Pancreas (tissue), 10 donors: ENCODE measurements around the gene TIGD4. TPM values are rescaled to one million over a fixed set of nuclear protein-coding genes. Genes with fewer than 3 reads are reported as not detected.
A peak's percentile ranks its signal among the peaks of the same experiment; 100 is the strongest.

Source experiments
- ATAC-seq, 4 donors: fragments of 200-7000 bp; cut with Tn5 transposase; one replicate each; pipeline versions ENCODE4 v1.8.0 to v1.9.1; 2020; ENCODE audit warnings: mild to moderate bottlenecking in 4 of 4, moderate library complexity in 4 of 4
- DNase-seq, 6 donors: peaks; one replicate each; pipeline ENCODE4 v3.0.0-alpha.2; 2020
- FAIRE-seq: peaks from 2 replicates; lab custom pipeline; 2012; peaks lifted over from hg19 to GRCh38; lab: Jason Lieb, UNC
- H3K27ac ChIP-seq, 4 donors: fragments of 200-600 bp; sonication (generic); 1 replicate in 3 of 4; 2 replicates in 1 of 4; pipeline versions ENCODE4 v1.5.0 to v1.8.0; 2020
- H3K27me3 ChIP-seq, 4 donors: fragments of 200-600 bp; one replicate each; pipeline ENCODE4 v1.8.0; 2021
- H3K36me3 ChIP-seq, 3 donors: fragments of 200-600 bp; sonication (generic) in 1 of 3; one replicate each; pipeline versions ENCODE4 v1.5.0 to v1.8.0; 2020 to 2021
- H3K4me1 ChIP-seq, 3 donors: fragments of 200-600 bp; one replicate each; pipeline ENCODE4 v1.8.0; 2021
- H3K4me3 ChIP-seq, 4 donors: fragments of 200-600 bp; sonication (generic) in 2 of 4; one replicate each; pipeline versions ENCODE4 v1.5.0 to v1.8.0; 2020 to 2021
- H3K9me3 ChIP-seq, 4 donors: fragments of 200-600 bp; one replicate each; pipeline ENCODE4 v1.8.0; 2021
- CTCF ChIP-seq, 4 donors: fragments of 200-600 bp; sonication (generic) in 3 of 4; IDR thresholded peaks; one replicate each; pipeline versions ENCODE4 v1.5.0 to v1.8.0; 2021; ENCODE audit warnings: antibody characterized with exemption in 4 of 4
- WGBS, 2 donors: extraction: QIAGEN DNeasy Blood & Tissue Kit; methylation state at CpG; one replicate each; pipeline ENCODE4 v1.1.7; 2013; 5-methylcytosine and 5-hydroxymethylcytosine counted together
- intact Hi-C, 3 donors: fragments of 100-400 bp; cut with DNase I; formaldehyde crosslinking; loops; one replicate each; pipeline versions ENCODE4 v1.11.1 to v1.14.2; 2022
- polyA plus RNA-seq, 2 donors: library from polyadenylated mRNA; stranded (reverse); fragments of 200-250 nt; gene quantifications; one replicate each; pipeline ENCODE4 v1.2.3, GENCODE V29; 2013
- total RNA-seq, 6 donors: library from RNA; stranded (reverse); fragmentation: NEBNext Ultra II Directional in 4 of 6; extraction: Animal tissue kit (Norgen Biotek cat#: 25700) in 4 of 6; gene quantifications; one replicate each; pipeline versions ENCODE4 v1.2.1 to v1.2.4, GENCODE V29; 2021 to 2023
- donor health status: healthy with polysubstance abuse.
- donor health status: DM: no; HTN: no; CAD: no; lungs with moderate emphysema.
- donor health status: DM: no; HTN: no; CAD: no.
- donor health status: control.
- donor health status: control.
- donor health status: Bipolar disorder and iron deficiency.
- donor health status: DM: yes; HTN: yes; CAD: no.
- donor health status: DM: no; HTN: no; CAD: no.
- donor health status: DM: no; HTN: no; CAD: no.
- donor health status: DM: yes; HTN: yes; CAD: no.

The TIGD4 gene
- total and polyA plus RNA-seq, 8 donors, result 0.06 to 0.59 (median 0.20) TPM; not detected in 1

GRCh38 chr4:152784490-152785350 is 5.2 kb upstream of the TIGD4 start:
- no peak overlapping the region for H3K4me3 ChIP-seq
- H3K9me3 ChIP-seq, result no peaks in the 10 kb centered on the region
- no peaks in the 10 kb centered on the region for H3K36me3 ChIP-seq
- no peak for TF ChIP-seq CTCF (IDR thresholded peaks at IDR 0.05)
- ATAC-seq (no peak), FAIRE-seq (no peak), DNase-seq (no peak)
- peaks cover 0 to 32% (median 5%) of the 10 kb centered on the region in 3 donors for H3K4me1 ChIP-seq
- H3K27me3 ChIP-seq, result no peaks in the 10 kb centered on the region
- 82 to 88% methylated on average over 4 of the region's 4 CpGs for WGBS, 2 donors
- no peak overlapping the region for H3K27ac ChIP-seq
- intact Hi-C loops, result no loop called here

- ATAC-seq, result peak in 2 of 4 donors; percentile 1 to 2
- Histone ChIP-seq H3K36me3 (no peaks in the 10 kb centered on the region), H3K9me3 (no peaks in the 10 kb centered on the region), H3K4me1 (peaks cover 0 to 32% (median 5%) of the 10 kb centered on the region in 3 donors), H3K4me3 (peak overlapping the region; percentile 45 to 87 (median 61)), H3K27me3 (no peaks in the 10 kb centered on the region), H3K27ac (peak overlapping the region; percentile 85 to 92 (median 88))
- no peak for FAIRE-seq
- 1 to 3% methylated on average over 10 to 14 of the region's 14 CpGs for WGBS, 2 donors
- TF ChIP-seq CTCF (IDR thresholded peaks at IDR 0.05), result no peak
- no peak for DNase-seq
- intact Hi-C loops, result no loop called here
These were observed 793 bp upstream of the TIGD4 start for GRCh38 chr4:152780267-152780778.

- peak; percentile 4 to 66 (median 23) for DNase-seq
- Histone ChIP-seq H3K27ac (peak overlapping the region; percentile 85 to 92 (median 88)), H3K9me3 (no peaks in the 10 kb centered on the region), H3K4me3 (peak overlapping the region; percentile 45 to 87 (median 61)), H3K36me3 (no peaks in the 10 kb centered on the region), H3K4me1 (peaks cover 0 to 20% (median 5%) of the 10 kb centered on the region in 3 donors), H3K27me3 (no peaks in the 10 kb centered on the region)
- TF ChIP-seq CTCF (IDR thresholded peaks at IDR 0.05), result no peak
- 1% methylated on average over 30 of the region's 30 CpGs for WGBS, 2 donors
- peak; percentile 17 to 56 (median 32) for ATAC-seq
- intact Hi-C loops, result no loop called here
- FAIRE-seq, result no peak
These were observed 646 bp downstream of the TIGD4 start for GRCh38 chr4:152778656-152779512.

- FAIRE-seq (no peak), DNase-seq (no peak), ATAC-seq (no peak)
- no peak for TF ChIP-seq CTCF (IDR thresholded peaks at IDR 0.05)
- Histone ChIP-seq H3K4me1 (peaks cover 0 to 18% (median 5%) of the 10 kb centered on the region in 3 donors), H3K9me3 (no peaks in the 10 kb centered on the region), H3K36me3 (no peaks in the 10 kb centered on the region), H3K4me3 (no peak overlapping the region), H3K27ac (no peak overlapping the region), H3K27me3 (no peaks in the 10 kb centered on the region)
- 85 to 88% methylated on average over 1 of the region's 1 CpG for WGBS, 2 donors
- intact Hi-C loops, result no loop called here
These were observed 2.0 kb downstream of the TIGD4 start for GRCh38 chr4:152777488-152777887.
